A549 (cell line): ENCODE results near the gene PRRX2. TPM values are rescaled to one million over a fixed set of nuclear protein-coding genes. Genes with fewer than 3 reads are reported as not detected.

ENCODE experiments used
- ATAC-seq, 2 experiments: fragments of 200-7000 bp in 1 of 2; fragments of >200 bp in 1 of 2; cut with Nextera tagmentation in 1 of 2; cut with Tn5 transposase in 1 of 2; 3 replicates each; pipeline versions ENCODE4 v1.8.0 to v1.9.1; 2018 to 2020; ENCODE audit warnings: mild to moderate bottlenecking in 1 of 2, moderate library complexity in 1 of 2
- CTCF ChIA-PET: fragments of 300-600 bp; sonication (Branson Sonifier 250); formaldehyde crosslinking; extraction: SDS; loops from one replicate; lab custom pipeline; 2021; ENCODE audit warnings: antibody characterized with exemption, inconsistent platforms; lab: Yijun Ruan, JAX
- POLR2A ChIA-PET: fragments of 350-600 bp; formaldehyde crosslinking; extraction: SDS; loops from one replicate; lab custom pipeline; 2021; ENCODE audit warnings: antibody characterized with exemption, inconsistent platforms; lab: Yijun Ruan, JAX
- DNase-seq, 2 experiments: peaks; one replicate each; pipeline versions ENCODE4 v3.0.0 to v3.0.0-alpha.2; 2011 to 2016; ENCODE audit warnings: low read depth in 1 of 2, low spot score in 1 of 2
- FAIRE-seq: peaks from 2 replicates; lab custom pipeline; 2011; peaks lifted over from hg19 to GRCh38; lab: Jason Lieb, UNC
- H3K27ac ChIP-seq, 2 experiments: fragments of >200 bp; sonication (Bioruptor Twin); formaldehyde crosslinking; 3 replicates each; pipeline ENCODE4 v1.5.1; 2016 to 2017
- H3K4me1 ChIP-seq: fragments of >200 bp; sonication (Bioruptor Twin); formaldehyde crosslinking; 3 replicates; pipeline ENCODE4 v1.6.1; 2016
- H3K4me2 ChIP-seq: fragments of >200 bp; sonication (Bioruptor Twin); formaldehyde crosslinking; 3 replicates; pipeline ENCODE4 v1.6.1; 2016
- H3K4me3 ChIP-seq: fragments of >200 bp; sonication (Bioruptor Twin); formaldehyde crosslinking; 3 replicates; pipeline ENCODE4 v1.5.1; 2016
- H3K9me3 ChIP-seq: fragments of >200 bp; sonication (Bioruptor Twin); formaldehyde crosslinking; 3 replicates; pipeline ENCODE4 v1.6.1; 2016
- CHD4 ChIP-seq: fragments of 200-600 bp; sonication (generic); IDR thresholded peaks from 2 replicates; pipeline ENCODE4 v1.6.1; 2016; ENCODE audit warnings: antibody characterized with exemption, mild to moderate bottlenecking, borderline replicate concordance
- EHF ChIP-seq: fragments of 250-450 bp; sonication (Bioruptor Pico); IDR thresholded peaks from 2 replicates; pipeline ENCODE4 v1.5.0; 2020; ENCODE audit warnings: mild to moderate bottlenecking
- FOXS1 ChIP-seq: fragments of 250-450 bp; sonication (Bioruptor Pico); IDR thresholded peaks from 2 replicates; pipeline ENCODE4 v1.5.0; 2020; ENCODE audit warnings: mild to moderate bottlenecking, moderate library complexity
- GATA3 ChIP-seq: IDR thresholded peaks from 2 replicates; pipeline ENCODE4 v1.6.1; 2012; ENCODE audit warnings: borderline replicate concordance
- MAFK ChIP-seq: fragments of 450-650 bp; IDR thresholded peaks from 2 replicates; pipeline ENCODE4 v1.6.1; 2014; ENCODE audit not compliant: partially characterized antibody
- PHF8 ChIP-seq: fragments of 200-600 bp; sonication (generic); IDR thresholded peaks from 2 replicates; pipeline ENCODE4 v1.6.1; 2016; ENCODE audit warnings: low read depth, mild to moderate bottlenecking, antibody characterized with exemption, moderate library complexity, borderline replicate concordance
- RARB ChIP-seq: fragments of 250-450 bp; sonication (Bioruptor Pico); IDR thresholded peaks from 2 replicates; pipeline ENCODE4 v1.8.0; 2021; ENCODE audit warnings: mild to moderate bottlenecking, moderate library complexity
- RCOR1 ChIP-seq: fragments of 150-350 bp; IDR thresholded peaks from 2 replicates; pipeline ENCODE4 v1.6.1; 2014; ENCODE audit warnings: antibody characterized with exemption, low read length, low read depth
- RNF2 ChIP-seq: fragments of 200-600 bp; sonication (generic); IDR thresholded peaks from 2 replicates; pipeline ENCODE4 v1.6.1; 2016; ENCODE audit warnings: low read depth, mild to moderate bottlenecking, antibody characterized with exemption, moderate library complexity, borderline replicate concordance
- SMC3 ChIP-seq: fragments of >200 bp; sonication (Bioruptor Twin); formaldehyde crosslinking; IDR thresholded peaks from 3 replicates; pipeline ENCODE4 v1.6.1; 2018; ENCODE audit warnings: inconsistent platforms
- TP53 ChIP-seq: fragments of 250-450 bp; sonication (Bioruptor Pico); IDR thresholded peaks from 2 replicates; pipeline ENCODE4 v1.5.0; 2021; ENCODE audit warnings: mild to moderate bottlenecking, moderate library complexity
- ZC3H11A ChIP-seq: fragments of 450-650 bp; IDR thresholded peaks from 2 replicates; pipeline ENCODE4 v1.6.1; 2014; ENCODE audit warnings: antibody characterized with exemption, mild to moderate bottlenecking
- ZFP36 ChIP-seq: fragments of 450-650 bp; IDR thresholded peaks from 2 replicates; pipeline ENCODE4 v1.6.1; 2014; ENCODE audit warnings: borderline replicate concordance; ENCODE audit not compliant: partially characterized antibody
- ZNF302 ChIP-seq: fragments of 250-450 bp; sonication (Bioruptor Pico); IDR thresholded peaks from 2 replicates; pipeline ENCODE4 v1.9.0; 2021; ENCODE audit warnings: inconsistent platforms, mild to moderate bottlenecking, moderate library complexity
- ZSCAN20 ChIP-seq: fragments of 250-450 bp; sonication (Bioruptor Pico); IDR thresholded peaks from 2 replicates; pipeline ENCODE4 v1.8.0; 2022; ENCODE audit warnings: mild to moderate bottlenecking, moderate library complexity
- WGBS: methylation state at CpG from one replicate; pipeline ENCODE4 v1.1.6; 2017; ENCODE audit errors: missing lambda C conversion rate; 5-methylcytosine and 5-hydroxymethylcytosine counted together
- polyA plus RNA-seq, 4 experiments: library from polyadenylated mRNA; depleted of rRNA in 3 of 4; stranded (reverse); fragments of >200 nt; fragmentation: RNase III in 1 of 4; extraction: RNeasy Plus Mini Kit Qiagen cat#74134 plus additional on column Dnase treatment in 1 of 4; gene quantifications; 2 replicates in 3 of 4; 3 replicates in 1 of 4; pipeline ENCODE4 v1.2.3, GENCODE V29; 2011 to 2017
- TF ChIP-seq, protein P1 (sequence below): IDR thresholded peaks from 2 replicates; pipeline ENCODE4 v1.6.1; 2012; ENCODE audit warnings: low read depth, borderline replicate concordance
- TF ChIP-seq, protein P2 (sequence below): IDR thresholded peaks from 2 replicates; pipeline ENCODE4 v1.6.1; 2012
- TF ChIP-seq, protein P3 (sequence below): fragments of >200 bp; sonication (Bioruptor Twin); formaldehyde crosslinking; IDR thresholded peaks from 3 replicates; pipeline ENCODE4 v1.5.1; 2016
- TF ChIP-seq, protein P4 (sequence below): fragments of 250-450 bp; sonication (Bioruptor Pico); IDR thresholded peaks from 2 replicates; pipeline ENCODE4 v1.5.0; 2020; ENCODE audit warnings: low read depth, mild to moderate bottlenecking, moderate library complexity
- TF ChIP-seq, protein P5 (sequence below): fragments of >200 bp; sonication (Bioruptor Twin); formaldehyde crosslinking; IDR thresholded peaks from 2 replicates; pipeline ENCODE4 v1.6.1; 2016

PRRX2 gene
- polyA plus RNA-seq, 2 of the 4 experiments (the other 2 are of a cell fraction): 0.90 to 2.7 TPM

DNA sequence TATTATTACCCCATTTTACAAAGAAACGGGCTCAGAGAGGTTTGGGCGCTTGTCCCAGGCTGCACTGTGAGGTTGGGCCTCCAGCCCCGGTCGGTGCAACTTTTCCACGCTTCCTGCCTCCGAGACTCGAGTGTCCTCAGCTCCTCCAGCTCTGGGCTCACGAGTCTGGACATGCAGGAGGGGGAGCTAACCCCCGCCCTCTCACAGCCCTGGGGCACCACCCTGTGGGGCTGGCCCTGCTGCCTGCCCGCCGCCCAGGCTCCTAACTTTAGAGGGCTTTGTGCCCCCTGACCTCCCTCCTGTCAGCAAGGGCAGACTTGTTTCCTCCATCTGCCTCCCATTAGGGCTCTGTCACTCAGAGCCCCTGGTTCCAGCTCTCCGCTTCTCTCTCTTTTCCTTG lies 19.2 kb upstream of the PRRX2 start (continued):
- TF ChIP-seq, protein P1, sequence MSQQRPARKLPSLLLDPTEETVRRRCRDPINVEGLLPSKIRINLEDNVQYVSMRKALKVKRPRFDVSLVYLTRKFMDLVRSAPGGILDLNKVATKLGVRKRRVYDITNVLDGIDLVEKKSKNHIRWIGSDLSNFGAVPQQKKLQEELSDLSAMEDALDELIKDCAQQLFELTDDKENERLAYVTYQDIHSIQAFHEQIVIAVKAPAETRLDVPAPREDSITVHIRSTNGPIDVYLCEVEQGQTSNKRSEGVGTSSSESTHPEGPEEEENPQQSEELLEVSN: no peak
- no peak for TF ChIP-seq GATA3
- TF ChIP-seq ZFP36: no peak
- no peak for TF ChIP-seq ZSCAN20 (CRISPR knock-in tag)
- TF ChIP-seq, protein P2, sequence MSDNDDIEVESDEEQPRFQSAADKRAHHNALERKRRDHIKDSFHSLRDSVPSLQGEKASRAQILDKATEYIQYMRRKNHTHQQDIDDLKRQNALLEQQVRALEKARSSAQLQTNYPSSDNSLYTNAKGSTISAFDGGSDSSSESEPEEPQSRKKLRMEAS: no peak
- no peak for TF ChIP-seq PHF8
- TF ChIP-seq ZC3H11A: no peak

DNA sequence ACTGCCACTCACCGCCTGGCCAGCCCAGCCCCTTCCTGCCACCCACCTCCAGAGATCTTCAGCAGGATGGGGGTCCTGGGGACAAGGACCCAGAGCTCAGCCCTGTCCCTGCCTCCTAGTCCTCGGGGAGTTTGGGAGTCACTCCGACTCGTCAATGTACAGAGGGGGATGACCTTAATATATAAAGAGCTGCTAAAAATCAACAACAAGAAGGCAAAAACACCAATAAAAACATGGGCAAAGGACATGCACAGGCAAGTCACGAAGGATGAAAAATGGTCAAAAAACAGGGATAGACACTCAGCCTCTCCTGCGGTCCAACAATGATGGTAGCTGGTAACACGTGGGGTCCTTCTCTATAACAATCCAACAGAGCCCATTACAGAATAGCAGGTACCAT lies 18.8 kb upstream of the PRRX2 start:
- POLR2A ChIA-PET: interaction anchor here (0.6 kb wide), 1 partner anchor 10 kb away, joined by 3 read pairs; no protein-coding TSS in a partner anchor
- no peaks in the 10 kb centered on the region for H3K9me3 ChIP-seq
- WGBS: 89% methylated on average over 7 of the region's 7 CpGs
- TF ChIP-seq RNF2: no peak
- no peak for TF ChIP-seq TP53 (CRISPR knock-in tag)
- TF ChIP-seq, protein P3, sequence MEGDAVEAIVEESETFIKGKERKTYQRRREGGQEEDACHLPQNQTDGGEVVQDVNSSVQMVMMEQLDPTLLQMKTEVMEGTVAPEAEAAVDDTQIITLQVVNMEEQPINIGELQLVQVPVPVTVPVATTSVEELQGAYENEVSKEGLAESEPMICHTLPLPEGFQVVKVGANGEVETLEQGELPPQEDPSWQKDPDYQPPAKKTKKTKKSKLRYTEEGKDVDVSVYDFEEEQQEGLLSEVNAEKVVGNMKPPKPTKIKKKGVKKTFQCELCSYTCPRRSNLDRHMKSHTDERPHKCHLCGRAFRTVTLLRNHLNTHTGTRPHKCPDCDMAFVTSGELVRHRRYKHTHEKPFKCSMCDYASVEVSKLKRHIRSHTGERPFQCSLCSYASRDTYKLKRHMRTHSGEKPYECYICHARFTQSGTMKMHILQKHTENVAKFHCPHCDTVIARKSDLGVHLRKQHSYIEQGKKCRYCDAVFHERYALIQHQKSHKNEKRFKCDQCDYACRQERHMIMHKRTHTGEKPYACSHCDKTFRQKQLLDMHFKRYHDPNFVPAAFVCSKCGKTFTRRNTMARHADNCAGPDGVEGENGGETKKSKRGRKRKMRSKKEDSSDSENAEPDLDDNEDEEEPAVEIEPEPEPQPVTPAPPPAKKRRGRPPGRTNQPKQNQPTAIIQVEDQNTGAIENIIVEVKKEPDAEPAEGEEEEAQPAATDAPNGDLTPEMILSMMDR: no peak
- no peak for TF ChIP-seq ZC3H11A
- no peak for TF ChIP-seq SMC3
- TF ChIP-seq, protein P2: no peak
- TF ChIP-seq, protein P1: no peak
- FAIRE-seq: no peak
- DNase-seq: no peak
- CTCF ChIA-PET: interaction anchor here (0.8 to 11.2 kb wide), 6 partner anchors 9 to 504 kb away, joined by 3 to 251 read pairs (median 10); no protein-coding TSS in a partner anchor
- no peak overlapping the region for H3K4me3 ChIP-seq
- H3K27ac ChIP-seq: no peak overlapping the region
- H3K4me1 ChIP-seq: peaks cover 12% of the 10 kb centered on the region; the same call in 1 of the 3 replicates
- no peak overlapping the region for H3K4me2 ChIP-seq
- ATAC-seq: no peak

DNA sequence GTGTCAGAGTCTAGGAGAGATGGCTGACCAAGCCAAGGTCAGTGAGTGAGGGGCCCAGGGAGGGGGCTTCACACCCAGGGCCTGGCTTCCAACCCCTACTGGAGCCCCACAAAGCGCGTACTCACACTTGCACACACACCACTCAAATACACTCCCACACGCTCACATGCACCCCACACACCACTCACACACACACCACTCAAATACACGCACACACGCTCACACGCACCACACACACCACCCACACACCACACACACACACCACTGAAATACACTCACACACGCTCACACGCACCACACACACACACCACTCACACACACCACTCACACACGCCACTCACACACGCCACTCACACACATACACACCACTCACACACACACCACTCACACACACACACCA lies 17.8 kb upstream of the PRRX2 start:
- no peak for ATAC-seq
- 89% methylated on average over 10 of the region's 10 CpGs for WGBS

More for the DNA sequence above, 17.8 kb upstream of the PRRX2 start:
- H3K4me1 ChIP-seq: peaks cover 10% of the 10 kb centered on the region; the same call in 1 of the 3 replicates
- H3K27ac ChIP-seq: no peak overlapping the region
- CTCF ChIA-PET: interaction anchor here (11.2 kb wide), 1 partner anchor 138 kb away, joined by 251 read pairs; no protein-coding TSS in a partner anchor
- H3K4me2 ChIP-seq: no peak overlapping the region
- no peak for FAIRE-seq
- H3K9me3 ChIP-seq: no peaks in the 10 kb centered on the region
- no peak overlapping the region for H3K4me3 ChIP-seq
- POLR2A ChIA-PET: no interaction called here
- TF ChIP-seq ZSCAN20 (CRISPR knock-in tag) (no peak), PHF8 (no peak), ZNF302 (no peak), CHD4 (no peak), EHF (no peak), RARB (no peak), ZFP36 (no peak), RCOR1 (no peak), FOXS1 (no peak), MAFK (no peak)
- TF ChIP-seq, protein P3: no peak
- TF ChIP-seq, protein P4, sequence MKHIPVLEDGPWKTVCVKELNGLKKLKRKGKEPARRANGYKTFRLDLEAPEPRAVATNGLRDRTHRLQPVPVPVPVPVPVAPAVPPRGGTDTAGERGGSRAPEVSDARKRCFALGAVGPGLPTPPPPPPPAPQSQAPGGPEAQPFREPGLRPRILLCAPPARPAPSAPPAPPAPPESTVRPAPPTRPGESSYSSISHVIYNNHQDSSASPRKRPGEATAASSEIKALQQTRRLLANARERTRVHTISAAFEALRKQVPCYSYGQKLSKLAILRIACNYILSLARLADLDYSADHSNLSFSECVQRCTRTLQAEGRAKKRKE: no peak
- TF ChIP-seq, protein P1: no peak
- TF ChIP-seq, protein P5, sequence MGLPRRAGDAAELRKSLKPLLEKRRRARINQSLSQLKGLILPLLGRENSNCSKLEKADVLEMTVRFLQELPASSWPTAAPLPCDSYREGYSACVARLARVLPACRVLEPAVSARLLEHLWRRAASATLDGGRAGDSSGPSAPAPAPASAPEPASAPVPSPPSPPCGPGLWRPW: no peak
- TF ChIP-seq, all 56 proteins: peak for 0
- DNase-seq: no peak
